Activated CD4-positive, alpha-beta T cell treated with anti-CD3 and anti-CD28 coated beads for 24 hours (primary cell): ENCODE results near the gene CEBPE.
"Not testable (repeated sequence)": the region's sequence is repeated elsewhere in the genome, so short reads cannot be mapped to it uniquely, and the experiment has no call there.

Source experiments
- DNase-seq, 2 donors: peaks; one replicate each; pipeline ENCODE4 v3.0.0-alpha.2; 2020; ENCODE audit warnings: low read depth in 2 of 2

The CEBPE gene

GRCh38 chr14:23121361-23121771 lies 2.3 kb upstream of the CEBPE start:
- no peak for DNase-seq

DNA sequence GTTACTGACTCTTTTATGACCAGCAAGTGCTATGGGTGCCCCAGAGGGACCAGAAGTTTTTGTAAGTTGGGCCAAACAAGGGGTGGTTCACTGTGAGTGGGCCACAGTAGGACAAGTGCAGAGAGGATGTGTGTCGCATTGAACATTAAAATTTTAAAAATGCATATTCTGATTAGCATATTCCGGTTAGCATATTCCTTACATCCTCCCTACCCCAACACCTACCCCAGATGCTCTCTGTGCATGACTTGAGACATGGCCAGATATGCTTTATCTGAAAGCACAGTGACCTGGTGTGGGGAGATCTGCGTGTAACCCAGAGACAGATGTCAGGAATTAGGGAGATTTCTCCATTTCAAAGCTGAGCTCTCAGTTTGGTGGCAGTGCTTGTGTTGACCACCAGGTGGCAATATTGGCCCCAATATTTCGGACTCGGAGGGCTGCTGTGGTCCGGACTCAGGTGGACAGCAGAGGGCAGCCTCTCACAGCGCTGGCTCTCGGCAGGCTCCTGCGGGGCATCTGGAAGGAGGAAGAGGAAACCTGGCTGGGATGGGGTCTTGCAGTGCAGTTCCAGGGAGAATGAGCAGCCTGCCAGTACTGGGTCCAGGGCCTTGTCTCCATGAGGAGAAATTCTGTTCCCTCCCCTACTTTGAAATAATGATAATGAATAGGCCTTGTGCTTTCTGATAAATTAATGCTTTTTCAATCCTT lies 1.6 kb upstream of the CEBPE start:
- peak; percentile 59 to 77 for DNase-seq

- DNase-seq = no peak
These were observed 590 bp upstream of the CEBPE start for GRCh38 chr14:23119363-23120327.

DNA sequence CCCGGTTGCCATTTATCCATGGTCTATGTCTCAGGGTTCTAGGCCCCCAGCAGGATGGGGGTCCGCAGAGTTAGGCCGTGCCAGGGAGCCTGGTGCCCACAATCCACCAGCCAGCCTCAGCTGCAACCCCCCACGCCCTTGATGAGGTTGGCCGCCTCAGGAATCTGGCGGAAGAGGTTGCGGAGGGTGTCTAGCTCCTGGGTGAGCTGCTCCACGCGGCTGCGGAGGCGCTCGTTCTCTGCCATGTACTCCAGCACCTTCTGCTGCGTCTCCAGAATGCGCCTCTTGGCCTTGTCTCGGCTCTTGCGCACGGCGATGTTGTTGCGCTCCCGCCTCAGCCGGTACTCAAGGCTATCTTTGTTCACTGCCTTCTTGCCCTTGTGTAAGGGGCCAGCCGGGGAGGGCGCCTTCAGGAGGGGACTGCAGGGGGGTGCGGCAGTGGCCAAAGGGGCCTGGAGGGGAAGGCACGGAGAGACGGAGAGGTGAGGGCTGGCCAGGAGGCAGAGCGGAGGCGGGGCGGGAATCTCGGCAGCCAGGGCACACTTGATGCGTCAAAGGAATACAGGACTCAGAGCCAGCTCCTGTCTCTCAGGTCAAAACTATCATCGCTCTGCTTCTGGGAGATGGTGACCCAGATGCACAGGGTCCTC lies 1.6 kb downstream of the CEBPE start:
- no peak for DNase-seq

- DNase-seq = no peak
These were observed 3.1 kb downstream of the CEBPE start for GRCh38 chr14:23115918-23116317.

GRCh38 chr14:23115039-23115731 lies 3.9 kb downstream of the CEBPE start:
- DNase-seq = no peak

GRCh38 chr14:23114669-23115038 lies 4.4 kb downstream of the CEBPE start:
- no peak for DNase-seq

- DNase-seq = no peak
These were observed 5.0 kb downstream of the CEBPE start for GRCh38 chr14:23114120-23114458.

GRCh38 chr14:23113431-23114119 lies 5.5 kb downstream of the CEBPE start:
- no peak for DNase-seq

DNA sequence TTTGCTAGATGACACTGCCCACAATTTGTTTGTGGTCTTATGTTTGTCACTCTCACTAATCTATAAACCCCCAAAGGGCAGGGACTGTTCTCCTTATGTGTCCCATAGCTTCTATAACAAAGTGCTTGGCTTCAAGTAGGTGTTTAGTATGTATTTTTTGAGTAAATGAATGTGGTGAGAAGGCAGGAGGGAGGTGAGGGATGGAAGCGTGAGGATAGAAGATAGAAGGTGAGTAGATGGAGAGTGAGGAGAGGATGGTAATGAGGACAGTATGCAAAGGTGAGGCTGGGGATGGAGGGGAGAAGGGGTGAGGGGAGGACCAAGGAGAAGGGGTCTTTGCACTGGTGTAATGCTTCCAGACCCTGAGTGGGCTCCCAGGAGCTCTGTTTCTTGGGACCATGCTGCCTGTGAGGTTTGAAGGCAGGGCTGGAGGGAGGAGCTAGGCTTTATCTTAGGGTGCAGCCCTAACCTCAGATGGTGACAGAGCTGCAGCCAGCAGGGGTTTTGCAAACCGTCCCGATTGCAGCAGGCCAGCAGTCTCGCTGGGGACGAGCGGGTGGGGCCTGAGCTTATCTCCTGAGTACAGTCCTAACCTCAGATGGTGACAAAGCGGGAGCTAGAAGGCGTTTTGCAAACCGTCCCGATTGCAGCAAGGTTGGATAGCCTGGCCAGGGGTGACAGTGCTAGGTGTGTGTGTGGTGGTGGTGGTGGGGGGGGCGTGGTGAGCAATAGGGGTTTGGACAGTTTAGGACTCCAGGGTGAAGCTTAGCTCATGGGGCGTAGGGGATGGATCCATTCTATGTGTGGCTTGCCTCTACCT lies 6.5 kb downstream of the CEBPE start:
- DNase-seq = no peak

DNA sequence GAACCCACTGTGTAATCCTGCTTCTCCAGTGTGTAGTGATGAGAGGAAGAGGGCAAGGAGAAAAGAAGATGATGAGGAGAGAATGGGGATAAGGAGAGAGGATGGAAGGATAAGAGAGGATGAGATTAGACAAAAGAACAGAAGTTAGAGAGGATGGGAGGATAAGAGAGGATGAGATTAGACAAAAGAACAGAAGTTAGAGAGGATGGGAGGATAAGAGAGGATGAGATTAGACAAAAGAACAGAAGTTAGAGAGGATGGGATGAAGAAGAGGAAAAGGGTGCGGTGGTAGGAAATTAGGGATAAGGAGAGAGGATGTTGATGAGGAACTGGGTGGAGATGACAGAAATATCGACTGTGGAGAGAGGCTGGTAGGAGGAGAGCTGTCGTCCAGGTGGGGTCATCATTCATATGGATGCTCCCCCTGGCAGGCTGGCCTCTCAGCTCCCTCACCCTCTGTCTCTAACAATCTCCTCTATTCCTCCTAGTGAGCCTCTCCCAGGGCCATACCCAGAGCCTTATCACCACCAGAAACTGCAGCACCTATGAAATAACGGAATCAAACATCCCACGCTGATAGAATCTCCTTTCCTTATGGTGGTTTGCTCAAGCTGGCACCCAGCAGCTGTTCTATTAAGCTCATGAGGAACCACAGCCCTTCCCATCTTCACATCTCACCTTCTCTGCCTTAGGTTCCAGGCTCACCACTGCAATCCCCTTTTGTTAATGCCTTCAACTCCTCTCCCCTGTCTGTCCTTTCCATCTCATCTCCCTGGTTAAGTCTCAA lies 8.3 kb downstream of the CEBPE start:
- no peak for DNase-seq

DNA sequence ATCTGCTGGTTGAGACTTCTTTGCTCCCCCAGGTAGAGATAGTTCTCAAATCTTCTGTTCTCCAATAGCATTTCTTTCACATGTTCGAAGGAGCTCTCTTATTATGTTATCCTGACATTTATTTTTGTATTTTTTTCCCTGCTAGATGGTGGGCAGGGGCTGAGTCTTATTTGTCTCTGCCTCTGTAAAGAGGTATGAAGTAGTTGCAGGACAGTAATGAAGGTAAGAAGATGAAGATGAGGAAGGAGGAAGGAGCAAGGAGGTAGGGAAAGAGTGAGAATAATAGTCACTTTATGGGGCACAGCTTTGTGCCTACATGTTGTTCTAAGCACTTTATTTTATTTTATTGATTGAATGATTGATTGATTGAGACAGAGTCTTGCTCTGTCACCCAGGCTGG lies 9.3 kb downstream of the CEBPE start:
- DNase-seq = no peak

- not testable (repeated sequence) for DNase-seq
These were observed 10.9 kb downstream of the CEBPE start for GRCh38 chr14:23108169-23108568.

GRCh38 chr14:23107620-23108019 lies 11.4 kb downstream of the CEBPE start:
- not testable (repeated sequence) for DNase-seq

GRCh38 chr14:23106747-23107045 lies 12.4 kb downstream of the CEBPE start:
- DNase-seq = no peak

- no peak for DNase-seq
These were observed 13.7 kb downstream of the CEBPE start for GRCh38 chr14:23105348-23105824.

GRCh38 chr14:23104591-23105347 lies 14.3 kb downstream of the CEBPE start, which contains the start of gene CIROP:
Gene CIROP, minus strand, starts transcription at chr14:23104989. Its CDS starts 69 bp downstream, at chr14:23104920.
- no peak for DNase-seq

GRCh38 chr14:23104070-23104590 lies 14.9 kb downstream of the CEBPE start:
- DNase-seq = no peak

DNA sequence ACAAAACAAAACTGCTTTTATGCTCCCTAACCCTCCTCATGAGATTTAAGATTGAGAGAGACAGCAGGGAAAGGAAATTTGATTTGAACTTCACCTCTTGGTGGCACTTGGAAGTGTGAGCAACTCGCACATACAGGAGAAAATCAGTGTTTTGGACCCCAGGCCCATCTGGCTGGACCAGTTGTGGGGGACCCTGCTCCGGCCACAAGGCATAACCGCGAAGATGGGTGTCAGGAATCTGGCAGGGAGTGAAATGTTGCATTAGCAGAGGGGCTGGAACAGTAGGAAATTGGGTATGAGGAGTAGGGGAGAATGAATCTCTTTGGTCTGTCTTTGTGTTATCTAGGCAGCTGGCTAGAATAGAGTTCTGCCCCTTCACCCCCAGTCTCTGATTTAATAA lies 15.5 kb downstream of the CEBPE start:
- DNase-seq = no peak
